Stomach (tissue), 4 donors: ENCODE data around the gene CACNA1E.

Source experiments
- CTCF ChIP-seq, 7 experiments: fragments of 450-650 bp in 4 of 7; fragments of 200-600 bp in 3 of 7; sonication (generic) in 3 of 7; IDR thresholded peaks; one replicate each; pipeline ENCODE4 v1.5.1; 2016 to 2019; ENCODE audit warnings: antibody characterized with exemption in 7 of 7, control low read depth in 2 of 7, mild to moderate bottlenecking in 1 of 7
- EP300 ChIP-seq: sonication (generic); formaldehyde crosslinking; IDR thresholded peaks from one replicate; pipeline ENCODE4 v1.6.1; 2017; ENCODE audit warnings: antibody characterized with exemption
- POLR2A ChIP-seq, 4 donors: fragments of 450-650 bp; IDR thresholded peaks; one replicate each; pipeline ENCODE4 v1.6.1; 2016; ENCODE audit warnings: antibody characterized with exemption in 4 of 4, control low read depth in 2 of 4, mild to moderate bottlenecking in 1 of 4, moderate library complexity in 1 of 4
- POLR2AphosphoS5 ChIP-seq, 3 donors: sonication (generic); formaldehyde crosslinking; IDR thresholded peaks; one replicate each; pipeline ENCODE4 v1.6.1; 2016; ENCODE audit warnings: antibody characterized with exemption in 3 of 3

GRCh38 chr1:181812208-181812607 is 328.9 kb downstream of the CACNA1E start:
- TF ChIP-seq CTCF (IDR thresholded peaks at IDR 0.05) (no peak), POLR2A (IDR thresholded peaks at IDR 0.05) (no peak), EP300 (no peak), POLR2AphosphoS5 (IDR thresholded peaks at IDR 0.05) (no peak)
